Parathyroid adenoma (tissue), 2 donors: ENCODE data around the gene ABHD16A.
"Not testable (repeated sequence)": the region's sequence is repeated elsewhere in the genome, so short reads cannot be mapped to it uniquely, and the experiment has no call there.

ENCODE experiments used
- H2AFZ ChIP-seq: fragments of 300-600 bp; sonication (generic); one replicate; pipeline ENCODE4 v1.7.0; 2017; ENCODE audit warnings: antibody characterized with exemption, mild to moderate bottlenecking
- H3K27ac ChIP-seq: fragments of 300-600 bp; sonication (generic); one replicate; pipeline ENCODE4 v1.7.0; 2017
- H3K27me3 ChIP-seq: fragments of 300-600 bp; sonication (generic); one replicate; pipeline ENCODE4 v1.7.0; 2017; ENCODE audit warnings: low read length; ENCODE audit not compliant: control insufficient read depth, insufficient read depth
- H3K36me3 ChIP-seq: fragments of 300-600 bp; sonication (generic); one replicate; pipeline ENCODE4 v1.7.0; 2017; ENCODE audit warnings: low read length; ENCODE audit not compliant: control insufficient read depth, insufficient read depth
- H3K4me1 ChIP-seq: fragments of 300-600 bp; sonication (generic); one replicate; pipeline ENCODE4 v1.7.0; 2017; ENCODE audit warnings: control low read depth
- H3K4me2 ChIP-seq: fragments of 300-600 bp; sonication (generic); one replicate; pipeline ENCODE4 v1.7.0; 2017; ENCODE audit warnings: low read length
- H3K4me3 ChIP-seq: fragments of 300-600 bp; sonication (generic); one replicate; pipeline ENCODE4 v1.7.0; 2017; ENCODE audit warnings: low read depth, low read length
- H3K79me2 ChIP-seq: fragments of 300-600 bp; sonication (generic); one replicate; pipeline ENCODE4 v1.7.0; 2017; ENCODE audit warnings: control low read depth
- H3K9ac ChIP-seq: fragments of 300-600 bp; sonication (generic); one replicate; pipeline ENCODE4 v1.7.0; 2017; ENCODE audit warnings: mild to moderate bottlenecking
- H3K9me3 ChIP-seq: fragments of 300-600 bp; sonication (generic); one replicate; pipeline ENCODE4 v1.7.0; 2017; ENCODE audit warnings: low read length; ENCODE audit not compliant: control insufficient read depth
- CTCF ChIP-seq: fragments of 300-600 bp; sonication (generic); IDR thresholded peaks from one replicate; pipeline ENCODE4 v1.7.0; 2017; ENCODE audit warnings: antibody characterized with exemption, mild to moderate bottlenecking
- donor health status: primary hyperparathyroidism.

ABHD16A gene

DNA sequence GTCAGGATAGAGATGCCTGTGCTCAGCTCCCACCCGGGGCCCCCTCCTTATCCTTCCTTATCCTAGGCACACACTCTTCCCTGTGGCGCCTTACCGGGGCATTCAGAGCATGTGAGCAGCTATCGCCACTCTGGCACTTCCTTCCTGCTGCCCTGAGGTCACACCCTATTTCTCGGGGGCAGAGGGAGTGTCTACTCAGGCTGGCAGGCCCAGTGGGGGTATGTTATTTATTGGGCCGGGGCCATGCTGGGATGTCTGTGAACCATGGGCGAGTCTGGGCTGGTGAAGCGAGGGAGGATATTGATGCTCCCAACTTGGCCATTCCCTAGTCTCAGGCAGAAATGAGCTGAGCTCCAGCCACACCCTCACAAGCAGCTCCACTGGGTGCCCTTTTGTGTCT is 8.1 kb upstream of the ABHD16A start:
- no peak for TF ChIP-seq CTCF
- Histone ChIP-seq H3K27me3 (no peaks in the 10 kb centered on the region), H3K4me1 (no peaks in the 10 kb centered on the region), H3K4me3 (no peak overlapping the region), H3K79me2 (no peaks in the 10 kb centered on the region), H3K4me2 (no peak overlapping the region), H3K36me3 (no peaks in the 10 kb centered on the region), H3K9me3 (no peaks in the 10 kb centered on the region), H2AFZ (no peak overlapping the region), H3K9ac (no peak overlapping the region), H3K27ac (no peak overlapping the region)

GRCh38 chr6:31710523-31711219 is 7.5 kb upstream of the ABHD16A start:
- H3K9ac ChIP-seq = no peak overlapping the region
- no peak overlapping the region for H3K4me2 ChIP-seq
- H3K79me2 ChIP-seq = no peaks in the 10 kb centered on the region
- no peak overlapping the region for H3K27ac ChIP-seq
- no peak overlapping the region for H2AFZ ChIP-seq
- no peaks in the 10 kb centered on the region for H3K27me3 ChIP-seq
- H3K9me3 ChIP-seq = no peaks in the 10 kb centered on the region
- no peak for TF ChIP-seq CTCF
- no peaks in the 10 kb centered on the region for H3K36me3 ChIP-seq
- H3K4me3 ChIP-seq = no peak overlapping the region
- no peaks in the 10 kb centered on the region for H3K4me1 ChIP-seq

GRCh38 chr6:31709157-31709556 is 6.0 kb upstream of the ABHD16A start:
- not testable (repeated sequence) for H3K27ac ChIP-seq, H3K27me3 ChIP-seq, H3K9me3 ChIP-seq, H3K4me1 ChIP-seq, H3K79me2 ChIP-seq, H3K9ac ChIP-seq, H3K4me2 ChIP-seq, H3K4me3 ChIP-seq, H2AFZ ChIP-seq, H3K36me3 ChIP-seq

GRCh38 chr6:31708224-31708623 is 5.1 kb upstream of the ABHD16A start:
- no peak overlapping the region for H3K4me3 ChIP-seq
- H3K9ac ChIP-seq = no peak overlapping the region
- H3K27ac ChIP-seq = no peak overlapping the region
- H3K36me3 ChIP-seq = no peaks in the 10 kb centered on the region
- no peaks in the 10 kb centered on the region for H3K9me3 ChIP-seq
- peaks cover 2% of the 10 kb centered on the region for H3K4me1 ChIP-seq
- H3K27me3 ChIP-seq = no peaks in the 10 kb centered on the region
- TF ChIP-seq CTCF = no peak
- H3K79me2 ChIP-seq = no peaks in the 10 kb centered on the region
- no peak overlapping the region for H2AFZ ChIP-seq
- no peak overlapping the region for H3K4me2 ChIP-seq

- Histone ChIP-seq H3K27me3 (no peaks in the 10 kb centered on the region), H3K4me1 (peaks cover 2% of the 10 kb centered on the region), H3K27ac (no peak overlapping the region), H3K4me2 (no peak overlapping the region), H3K4me3 (no peak overlapping the region), H3K9me3 (no peaks in the 10 kb centered on the region), H3K36me3 (no peaks in the 10 kb centered on the region), H2AFZ (no peak overlapping the region), H3K79me2 (peaks cover under 1% of the 10 kb centered on the region), H3K9ac (no peak overlapping the region)
- TF ChIP-seq CTCF = no peak
These were observed 4.6 kb upstream of the ABHD16A start for GRCh38 chr6:31707701-31708100.
